HCT116 (cell line): ENCODE results near the gene CTNND2.

Source experiments
- CBX3 ChIP-seq: IDR thresholded peaks from 2 replicates; pipeline ENCODE4 v1.6.1; 2012; ENCODE audit warnings: low read depth
- CEBPB ChIP-seq: IDR thresholded peaks from 2 replicates; pipeline ENCODE4 v1.6.1; 2012; ENCODE audit warnings: low read depth
- CTCF ChIP-seq, 3 experiments: fragments of 200-600 bp in 1 of 3; sonication (generic) in 1 of 3; IDR thresholded peaks in 2 of 3; conservative IDR thresholded peaks in 1 of 3; 2 replicates each; pipeline ENCODE4 v1.5.1; 2012 to 2017; ENCODE audit warnings: low read depth in 2 of 3, low read length in 2 of 3, antibody characterized with exemption in 1 of 3, borderline replicate concordance in 1 of 3, control low read depth in 1 of 3, mild to moderate bottlenecking in 1 of 3, mixed read lengths in 1 of 3, mixed run types in 1 of 3, moderate library complexity in 1 of 3; ENCODE audit not compliant: insufficient read depth in 1 of 3
- ELF1 ChIP-seq: IDR thresholded peaks from 2 replicates; pipeline ENCODE4 v1.6.1; 2012; ENCODE audit warnings: low read depth, borderline replicate concordance
- EZH2 ChIP-seq: fragments of 200-600 bp; sonication (generic); IDR thresholded peaks from 2 replicates; pipeline ENCODE4 v1.6.1; 2017; ENCODE audit warnings: antibody characterized with exemption, mixed run types
- MAX ChIP-seq: IDR thresholded peaks from 2 replicates; pipeline ENCODE4 v1.6.1; 2012
- POLR2A ChIP-seq: IDR thresholded peaks from 2 replicates; pipeline ENCODE4 v1.7.0; 2011; ENCODE audit warnings: borderline replicate concordance; ENCODE audit not compliant: insufficient read depth, insufficient read length; ENCODE audit errors: extremely low read depth
- POLR2AphosphoS5 ChIP-seq: IDR thresholded peaks from 2 replicates; pipeline ENCODE4 v1.6.1; 2011; ENCODE audit warnings: mild to moderate bottlenecking, low read depth, low read length, moderate library complexity
- RAD21 ChIP-seq: IDR thresholded peaks from 2 replicates; pipeline ENCODE4 v1.6.1; 2012; ENCODE audit warnings: low read depth, mild to moderate bottlenecking
- REST ChIP-seq: IDR thresholded peaks from 2 replicates; pipeline ENCODE4 v1.6.1; 2012; ENCODE audit warnings: low read depth
- SP1 ChIP-seq: IDR thresholded peaks from 2 replicates; pipeline ENCODE4 v1.6.1; 2012; ENCODE audit warnings: low read depth

- TF ChIP-seq POLR2AphosphoS5: no peak
- no peak for TF ChIP-seq CEBPB
- TF ChIP-seq ELF1: no peak
- no peak for TF ChIP-seq REST
- no peak for TF ChIP-seq POLR2A
- no peak for TF ChIP-seq CTCF (IDR thresholded peaks at IDR 0.05 in 2 of 3, conservative IDR thresholded peaks at IDR 0.05 in 1 of 3; ENCODE audit: borderline replicate concordance in 1 of 3, insufficient read depth in 1 of 3, low read depth in 2 of 3, low read length in 2 of 3)
- no peak for TF ChIP-seq EZH2
- no peak for TF ChIP-seq CBX3
- no peak for TF ChIP-seq SP1
- no peak for TF ChIP-seq RAD21
- no peak for TF ChIP-seq MAX
Observed at GRCh38 chr5:11027660-11028059, 876.6 kb downstream of the CTNND2 start.
